Measurements from ENCODE around the gene ADO.
A peak's percentile ranks its signal among the peaks of the same experiment; 100 is the strongest.

The ADO gene

GRCh38 chr10:62817766-62818425 is 13.4 kb downstream of the ADO start:
- peak; percentile 45 to 72 for DNase-seq (ENCODE audit: low read depth in 2 of 2)

DNA sequence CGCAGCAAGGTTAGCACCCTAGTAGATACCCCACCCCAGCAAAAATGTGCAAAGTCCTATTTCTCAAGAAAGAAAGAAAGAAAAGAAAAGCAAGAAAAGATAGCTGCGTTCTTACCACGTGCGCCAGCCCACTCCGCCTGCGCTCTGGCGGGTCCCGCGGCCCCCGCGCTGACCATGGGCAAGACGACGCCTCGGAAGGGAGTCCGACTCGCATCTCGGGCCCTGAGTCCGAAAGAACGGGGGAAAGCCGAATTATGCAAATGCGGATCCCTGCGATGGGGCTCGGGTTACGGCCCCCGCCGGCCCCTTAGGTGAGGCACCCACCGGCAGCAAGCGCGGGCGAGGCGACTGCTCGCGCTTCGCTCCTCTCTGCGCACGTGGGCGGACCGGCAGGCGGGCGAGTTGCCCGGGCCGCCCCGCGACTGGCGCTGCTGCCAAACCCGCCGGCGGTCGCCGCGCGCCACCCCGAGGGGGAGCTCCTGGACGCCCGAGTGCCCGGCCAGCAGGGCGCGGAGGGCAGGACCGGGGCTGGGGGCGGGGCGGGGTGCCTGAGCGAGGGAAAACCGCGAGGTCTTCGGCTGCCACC is 14.0 kb downstream of the ADO start:
- DNase-seq (ENCODE audit: low read depth in 2 of 2): peak; percentile 39 to 63

- no peak for DNase-seq (ENCODE audit: low read depth in 2 of 2)
Measured at GRCh38 chr10:62819141-62819920, 14.8 kb downstream of the ADO start.

DNA sequence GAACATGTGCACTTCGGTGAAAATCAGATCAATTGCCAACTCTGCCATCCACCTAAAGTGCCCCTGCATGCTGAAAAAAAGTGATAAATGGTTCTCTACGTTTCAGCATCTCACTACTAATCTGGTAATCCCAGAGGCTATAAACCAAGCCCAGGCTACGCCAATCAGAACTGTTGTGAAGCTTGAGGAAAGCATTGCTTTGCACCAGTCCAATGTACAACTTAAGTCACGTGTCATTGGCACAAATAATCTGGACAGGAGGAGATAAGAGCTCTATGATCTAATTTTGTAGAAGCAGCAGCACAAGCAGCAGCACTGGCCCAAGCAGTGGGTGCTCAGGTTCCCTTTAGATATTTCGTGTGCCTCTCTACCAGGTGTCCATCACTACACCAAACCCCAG is 16.1 kb downstream of the ADO start:
- no peak for DNase-seq (ENCODE audit: low read depth in 2 of 2)

DNA sequence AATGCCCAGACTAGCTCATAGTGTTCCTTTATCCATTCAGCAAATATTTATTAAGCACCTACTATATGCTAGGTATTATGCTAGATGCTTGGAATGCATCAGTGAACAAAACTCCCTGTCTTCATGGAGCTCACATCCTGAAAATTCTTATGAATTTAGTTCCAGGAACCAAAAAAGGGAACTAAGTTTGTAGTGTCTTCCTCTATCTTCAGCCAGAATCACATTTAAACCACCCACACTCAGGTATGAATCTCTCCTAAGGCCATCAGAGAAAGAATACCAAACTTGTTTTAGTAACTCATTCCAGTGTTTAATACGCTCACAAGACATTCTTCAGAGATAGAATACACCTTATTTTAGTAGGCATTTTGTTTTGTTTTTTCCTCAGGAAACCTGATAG is 21.8 kb downstream of the ADO start:
- DNase-seq (ENCODE audit: low read depth in 2 of 2): no peak

GRCh38 chr10:62829622-62830021 is 25.1 kb downstream of the ADO start:
- DNase-seq (ENCODE audit: low read depth in 2 of 2): no peak

GRCh38 chr10:62830679-62831078 is 26.2 kb downstream of the ADO start:
- DNase-seq (ENCODE audit: low read depth in 2 of 2): no peak

DNA sequence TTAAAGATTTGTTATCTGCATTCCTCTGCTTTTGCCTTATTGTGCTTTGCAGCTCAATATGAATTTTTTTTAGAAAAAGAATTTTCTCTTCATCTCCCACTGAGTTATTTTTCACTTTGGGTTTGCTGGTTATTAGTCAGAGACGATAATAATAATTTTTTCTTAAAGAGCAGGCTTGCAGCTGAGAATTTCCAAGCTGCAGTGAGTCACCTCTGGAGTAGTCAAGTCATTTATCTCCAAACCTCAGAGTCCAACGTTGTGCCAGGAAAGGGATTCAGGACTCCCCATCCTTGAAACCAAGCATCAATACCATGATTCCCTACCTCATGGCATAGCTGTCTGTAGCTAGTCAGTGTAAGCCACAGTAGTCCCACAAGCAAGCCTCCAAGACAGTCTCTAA is 26.8 kb downstream of the ADO start:
- no peak for DNase-seq (ENCODE audit: low read depth in 2 of 2)

DNA sequence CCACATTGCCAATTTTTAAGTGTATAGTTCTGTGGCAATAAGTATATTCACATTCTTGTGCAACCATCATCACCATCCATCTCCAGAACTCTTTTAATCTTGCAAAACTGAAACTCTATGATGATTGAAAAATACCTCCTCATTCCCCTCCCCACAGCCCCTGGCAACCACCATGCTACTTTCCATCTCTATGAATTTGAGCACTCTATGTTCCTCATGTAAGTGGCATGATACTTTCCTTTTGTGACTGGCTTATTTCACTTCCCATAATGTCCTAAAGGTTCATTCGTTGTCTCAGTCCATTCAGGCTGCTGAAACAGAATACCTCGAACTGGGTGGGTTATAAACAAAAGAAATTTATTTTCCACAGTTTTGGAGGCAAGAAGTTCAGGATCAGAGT is 35.1 kb downstream of the ADO start:
- no peak for DNase-seq (ENCODE audit: low read depth in 2 of 2)

GRCh38 chr10:62842983-62843382 is 38.5 kb downstream of the ADO start:
- DNase-seq (ENCODE audit: low read depth in 2 of 2): no peak

DNA sequence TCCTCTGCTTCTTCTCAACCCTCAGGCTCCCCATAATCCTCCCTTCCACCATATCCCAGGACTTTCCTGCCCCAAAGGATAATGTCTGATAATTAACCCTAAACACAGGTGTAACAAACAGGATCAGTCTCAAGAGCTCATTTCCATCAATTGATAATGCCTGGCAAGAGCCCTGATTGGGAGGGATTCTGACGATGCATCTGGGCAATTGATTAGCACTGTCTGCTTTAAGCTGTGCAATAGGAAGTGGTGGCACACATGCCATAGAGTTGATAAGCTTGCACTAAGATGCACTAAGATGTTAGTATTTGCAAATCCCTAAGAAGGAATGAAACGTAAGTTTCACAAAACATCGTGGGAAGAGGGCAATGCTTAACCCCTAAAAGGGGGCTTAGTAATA is 39.1 kb downstream of the ADO start:
- no peak for DNase-seq (ENCODE audit: low read depth in 2 of 2)

DNA sequence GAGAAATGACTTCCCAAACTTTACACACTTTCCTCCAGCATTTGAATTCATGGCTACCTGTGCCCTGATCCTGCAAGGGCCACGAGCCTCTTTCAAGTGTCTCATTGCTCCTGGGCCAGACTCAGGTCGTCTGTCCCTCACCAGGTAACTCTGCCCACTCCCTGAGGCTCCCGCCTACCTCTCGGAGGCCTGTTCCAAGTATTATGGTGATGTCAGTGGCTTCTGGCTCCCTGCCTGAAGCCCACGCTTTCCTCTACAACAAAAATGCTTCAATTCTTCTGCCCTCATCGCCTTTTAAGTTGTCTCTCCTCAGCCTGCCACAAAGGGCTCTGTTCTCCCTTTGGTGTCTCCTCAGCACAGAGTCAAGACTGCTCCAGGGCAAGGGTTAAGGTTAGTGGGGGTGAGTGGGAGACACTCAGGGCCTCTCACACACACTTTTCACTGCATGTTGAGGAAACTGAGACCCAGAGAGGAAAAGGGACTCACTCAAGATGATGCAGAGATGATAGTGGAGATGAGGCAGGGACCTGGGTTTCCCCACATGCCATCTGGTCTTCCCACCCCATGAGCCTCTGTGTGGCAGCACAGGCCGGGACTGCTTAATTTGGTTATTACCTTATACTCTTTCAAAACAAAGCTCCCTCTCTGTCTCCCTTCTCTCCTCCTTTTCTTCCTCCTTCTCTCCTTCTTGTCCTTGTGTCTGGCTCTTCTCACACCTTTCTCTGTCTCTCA is 39.9 kb downstream of the ADO start:
- DNase-seq (ENCODE audit: low read depth in 2 of 2): peak; percentile 14 to 27

GRCh38 chr10:62847433-62847832 is 42.9 kb downstream of the ADO start:
- DNase-seq (ENCODE audit: low read depth in 2 of 2): no peak

GRCh38 chr10:62850646-62851045 is 46.1 kb downstream of the ADO start:
- DNase-seq (ENCODE audit: low read depth in 2 of 2): no peak

- DNase-seq (ENCODE audit: low read depth in 2 of 2): peak in 1 of 2 donors; percentile 25
Measured at GRCh38 chr10:62851442-62851841, 46.9 kb downstream of the ADO start.

GRCh38 chr10:62852961-62853702 is 48.6 kb downstream of the ADO start:
- peak in 1 of 2 donors; percentile 19 for DNase-seq (ENCODE audit: low read depth in 2 of 2)

GRCh38 chr10:62853710-62854109 is 49.2 kb downstream of the ADO start:
- DNase-seq (ENCODE audit: low read depth in 2 of 2): peak in 1 of 2 donors; percentile 38

GRCh38 chr10:62856021-62856420 is 51.5 kb downstream of the ADO start:
- no peak for DNase-seq (ENCODE audit: low read depth in 2 of 2)

Measured in stimulated activated CD4-positive, alpha-beta T cell treated with anti-CD3 and anti-CD28 coated beads, Interleukin-15, amount 100 ng/mL, for 48 hours (primary cell).